Measurements from ENCODE around the gene OSBPL6.

DNA sequence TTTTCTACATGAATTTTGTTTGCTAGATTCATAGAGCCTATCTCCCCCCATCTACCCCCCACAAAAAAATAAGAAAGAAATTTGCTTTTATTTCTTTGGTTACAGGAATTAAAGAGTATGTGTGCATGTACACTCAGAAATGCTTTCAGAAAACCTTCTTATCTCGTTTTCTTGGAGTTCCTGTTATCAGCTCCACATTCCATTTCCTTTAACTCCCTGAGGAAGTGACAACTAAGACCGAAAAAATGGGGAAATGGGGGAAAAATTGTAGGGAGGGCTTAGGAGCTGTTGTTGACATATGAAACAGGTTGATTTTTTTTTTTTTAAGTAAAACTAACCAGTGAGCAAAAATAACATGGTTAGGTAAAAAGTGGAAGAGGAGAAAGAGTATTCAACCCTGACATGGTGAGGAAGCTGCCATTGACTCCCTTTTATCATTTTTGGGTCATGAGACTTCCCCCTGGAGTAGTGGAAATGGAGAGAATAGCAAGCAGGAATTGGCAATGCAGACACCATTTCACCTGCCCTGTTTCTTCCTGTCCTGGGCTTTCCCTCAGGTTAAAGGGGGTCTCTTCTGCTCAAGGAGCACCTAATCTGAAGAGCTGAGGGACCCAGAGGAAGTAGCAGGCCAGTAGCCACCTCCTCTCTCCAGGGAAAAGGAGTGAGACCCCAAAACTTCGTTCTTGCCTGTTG, 93.5 kb downstream of the OSBPL6 start:
- TF ChIP-seq NR2F6 (CRISPR knock-in tag; IDR thresholded peaks at IDR 0.05) (no peak), EZH2 (IDR thresholded peaks at IDR 0.05; ENCODE audit: borderline replicate concordance, low read depth, low read length) (no peak), PHF20 (IDR thresholded peaks at IDR 0.05; ENCODE audit: partially characterized antibody) (no peak), HNRNPK (IDR thresholded peaks at IDR 0.05; ENCODE audit: low read depth, low read length, poor library complexity, severe bottlenecking) (no peak), SPI1 (IDR thresholded peaks at IDR 0.05; ENCODE audit: borderline replicate concordance, low read depth, low read length) (peak; percentile 82; the same call in 1 of the 2 replicates), NUFIP1 (IDR thresholded peaks at IDR 0.05; ENCODE audit: partially characterized antibody) (no peak), ZNF3 (CRISPR knock-in tag; IDR thresholded peaks at IDR 0.05) (no peak), POLR2A (conservative IDR thresholded peaks at IDR 0.05) (no peak), TAF1 (IDR thresholded peaks at IDR 0.05; ENCODE audit: control insufficient read depth, extremely low read depth, insufficient read depth, low read length, severe bottlenecking) (no peak), SRSF1 (IDR thresholded peaks at IDR 0.05; ENCODE audit: low read depth, low read length) (no peak)
- TF ChIP-seq, protein P1, sequence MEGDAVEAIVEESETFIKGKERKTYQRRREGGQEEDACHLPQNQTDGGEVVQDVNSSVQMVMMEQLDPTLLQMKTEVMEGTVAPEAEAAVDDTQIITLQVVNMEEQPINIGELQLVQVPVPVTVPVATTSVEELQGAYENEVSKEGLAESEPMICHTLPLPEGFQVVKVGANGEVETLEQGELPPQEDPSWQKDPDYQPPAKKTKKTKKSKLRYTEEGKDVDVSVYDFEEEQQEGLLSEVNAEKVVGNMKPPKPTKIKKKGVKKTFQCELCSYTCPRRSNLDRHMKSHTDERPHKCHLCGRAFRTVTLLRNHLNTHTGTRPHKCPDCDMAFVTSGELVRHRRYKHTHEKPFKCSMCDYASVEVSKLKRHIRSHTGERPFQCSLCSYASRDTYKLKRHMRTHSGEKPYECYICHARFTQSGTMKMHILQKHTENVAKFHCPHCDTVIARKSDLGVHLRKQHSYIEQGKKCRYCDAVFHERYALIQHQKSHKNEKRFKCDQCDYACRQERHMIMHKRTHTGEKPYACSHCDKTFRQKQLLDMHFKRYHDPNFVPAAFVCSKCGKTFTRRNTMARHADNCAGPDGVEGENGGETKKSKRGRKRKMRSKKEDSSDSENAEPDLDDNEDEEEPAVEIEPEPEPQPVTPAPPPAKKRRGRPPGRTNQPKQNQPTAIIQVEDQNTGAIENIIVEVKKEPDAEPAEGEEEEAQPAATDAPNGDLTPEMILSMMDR (IDR thresholded peaks at IDR 0.05 in 2 of 3, conservative IDR thresholded peaks at IDR 0.05 in 1 of 3; ENCODE audit: insufficient read depth in 2 of 3, low read depth in 1 of 3, low read length in 3 of 3): no peak
